Activated CD8-positive, alpha-beta T cell treated with anti-CD3 and anti-CD28 coated beads for 36 hours (primary cell): ENCODE data around the gene DNAH8. TPM values are rescaled to one million over a fixed set of nuclear protein-coding genes. Genes with fewer than 3 reads are reported as not detected.

ENCODE experiments used
- ATAC-seq: fragments of 200-7000 bp; cut with Tn5 transposase; one replicate; pipeline ENCODE4 v1.10.0; 2021; ENCODE audit warnings: mild to moderate bottlenecking, moderate library complexity
- CTCF ChIA-PET: fragments of 350-600 bp; sonication (Branson Sonifier 250); formaldehyde crosslinking; loops from one replicate; lab custom pipeline; 2021; ENCODE audit warnings: antibody characterized with exemption; lab: Charles Lee
- POLR2A ChIA-PET: fragments of 350-600 bp; sonication (Branson Sonifier 250); formaldehyde crosslinking; loops from one replicate; lab custom pipeline; 2021; ENCODE audit warnings: antibody characterized with exemption; lab: Charles Lee
- DNase-seq: peaks from one replicate; pipeline ENCODE4 v3.0.0-alpha.2; 2020
- H3K27ac Mint-ChIP-seq: one replicate; pipeline ENCODE4 v1.8.0; 2021; ENCODE audit warnings: mild to moderate bottlenecking, mixed read lengths
- H3K27me3 Mint-ChIP-seq: one replicate; pipeline ENCODE4 v1.8.0; 2021; ENCODE audit warnings: mixed read lengths
- H3K36me3 Mint-ChIP-seq: one replicate; pipeline ENCODE4 v1.8.0; 2021; ENCODE audit warnings: low read depth, mixed read lengths
- H3K4me1 Mint-ChIP-seq: one replicate; pipeline ENCODE4 v1.8.0; 2021; ENCODE audit warnings: low read depth, mixed read lengths
- H3K4me3 Mint-ChIP-seq: one replicate; pipeline ENCODE4 v1.8.0; 2021; ENCODE audit warnings: mild to moderate bottlenecking, moderate library complexity, mixed read lengths
- H3K9me3 Mint-ChIP-seq: one replicate; pipeline ENCODE4 v1.8.0; 2021; ENCODE audit warnings: mixed read lengths
- CTCF ChIP-seq: fragments of 200-600 bp; IDR thresholded peaks from one replicate; pipeline ENCODE4 v1.8.0; 2022; ENCODE audit warnings: antibody characterized with exemption, mild to moderate bottlenecking
- intact Hi-C: fragments of 100-400 bp; cut with micrococcal nuclease; formaldehyde crosslinking; loops from one replicate; pipeline ENCODE4 v1.10.0; 2022
- total RNA-seq, 2 experiments: library from RNA; stranded (reverse); gene quantifications; one replicate each; pipeline ENCODE4 v1.2.3, GENCODE V29; 2021

The DNAH8 gene
- total RNA-seq, 2 experiments from 2014 or later = not detected

DNA sequence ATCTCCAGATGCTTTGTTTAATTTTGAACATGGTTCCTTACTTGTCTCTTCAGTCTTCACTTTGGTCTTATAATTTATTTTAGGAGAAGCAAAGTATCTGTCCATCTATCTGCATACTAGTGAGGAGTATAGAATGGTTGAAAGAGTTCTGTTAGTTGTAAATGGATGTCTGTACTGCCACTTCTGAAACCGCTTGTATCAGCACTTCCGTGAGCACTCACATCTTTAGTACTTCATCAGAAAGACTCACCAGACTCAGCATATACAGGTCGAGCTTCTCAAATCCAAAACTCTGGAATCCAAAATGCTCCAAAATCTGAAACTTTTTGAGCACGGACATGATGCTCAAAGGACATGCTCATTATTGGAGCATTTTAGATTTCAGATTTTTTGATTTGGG is 191.5 kb downstream of the DNAH8 start:
- Mint-ChIP-seq H3K27ac (no peak overlapping the region), H3K4me1 (no peaks in the 10 kb centered on the region), H3K36me3 (no peaks in the 10 kb centered on the region), H3K27me3 (peaks cover 2% of the 10 kb centered on the region), H3K9me3 (no peaks in the 10 kb centered on the region), H3K4me3 (no peak overlapping the region)
- intact Hi-C loops = no loop called here
- DNase-seq (no peak), ATAC-seq (no peak)
- ChIA-PET CTCF (interaction anchor here (1.3 to 2.0 kb wide), 2 partner anchors 34 to 90 kb away, joined by 4 to 7 read pairs; no protein-coding TSS in a partner anchor), POLR2A (interaction anchor here (0.7 kb wide), 1 partner anchor 8 kb away, joined by 3 read pairs; no protein-coding TSS in a partner anchor)
- no peak for TF ChIP-seq CTCF

DNA sequence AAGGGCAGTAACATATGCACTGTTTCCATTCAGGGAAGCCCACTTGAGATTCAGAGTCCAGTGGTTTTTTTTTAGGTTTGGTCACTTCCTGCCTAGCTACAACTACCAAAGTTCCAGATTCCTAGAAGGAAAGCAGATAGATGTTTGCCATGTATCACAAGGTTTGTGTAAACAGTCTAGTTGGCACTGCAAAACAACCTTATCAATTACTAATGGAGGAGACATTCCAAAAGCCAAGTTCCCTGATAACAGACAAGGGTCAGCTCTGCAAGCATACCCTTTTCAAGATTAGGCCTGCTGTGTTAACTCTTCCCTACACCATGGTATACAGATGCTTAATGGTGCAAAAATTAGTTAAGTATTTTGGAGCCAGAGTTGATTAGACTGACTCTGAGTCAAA is 192.2 kb downstream of the DNAH8 start:
- CTCF ChIA-PET = interaction anchor here (1.3 to 2.1 kb wide), 2 partner anchors 35 to 90 kb away, joined by 4 to 9 read pairs; no protein-coding TSS in a partner anchor
- POLR2A ChIA-PET = interaction anchor here (0.7 kb wide), 1 partner anchor 9 kb away, joined by 3 read pairs; no protein-coding TSS in a partner anchor
- ATAC-seq = no peak
- H3K4me3 Mint-ChIP-seq = no peak overlapping the region
- TF ChIP-seq CTCF = no peak
- no peaks in the 10 kb centered on the region for H3K36me3 Mint-ChIP-seq
- no peaks in the 10 kb centered on the region for H3K9me3 Mint-ChIP-seq
- no peak for DNase-seq
- no peaks in the 10 kb centered on the region for H3K4me1 Mint-ChIP-seq
- intact Hi-C loops = no loop called here
- H3K27ac Mint-ChIP-seq = no peak overlapping the region
- peaks cover 2% of the 10 kb centered on the region for H3K27me3 Mint-ChIP-seq

- Mint-ChIP-seq H3K4me3 (no peak overlapping the region), H3K36me3 (no peaks in the 10 kb centered on the region), H3K27me3 (peaks cover 2% of the 10 kb centered on the region), H3K4me1 (no peaks in the 10 kb centered on the region), H3K27ac (no peak overlapping the region), H3K9me3 (no peaks in the 10 kb centered on the region)
- CTCF ChIA-PET = interaction anchor here (2.1 kb wide), 1 partner anchor 37 kb away, joined by 9 read pairs; no protein-coding TSS in a partner anchor
- TF ChIP-seq CTCF = no peak
- no peak for ATAC-seq
- intact Hi-C loops = no loop called here
- DNase-seq = no peak
- POLR2A ChIA-PET = no interaction called here
These were observed 194.1 kb downstream of the DNAH8 start for GRCh38 chr6:38909015-38909730.

- H3K9me3 Mint-ChIP-seq = no peaks in the 10 kb centered on the region
- DNase-seq (no peak), ATAC-seq (no peak)
- CTCF ChIA-PET = interaction anchor here (1.5 kb wide), 1 partner anchor 11 kb away, joined by 3 read pairs; no protein-coding TSS in a partner anchor
- no peaks in the 10 kb centered on the region for H3K27me3 Mint-ChIP-seq
- H3K4me1 Mint-ChIP-seq = no peaks in the 10 kb centered on the region
- no peak overlapping the region for H3K4me3 Mint-ChIP-seq
- intact Hi-C loops = no loop called here
- H3K36me3 Mint-ChIP-seq = no peaks in the 10 kb centered on the region
- POLR2A ChIA-PET = interaction anchor here (0.8 kb wide), 1 partner anchor 558 kb away, joined by 3 read pairs; no protein-coding TSS in a partner anchor
- no peak for TF ChIP-seq CTCF
- H3K27ac Mint-ChIP-seq = no peak overlapping the region
These were observed 195.1 kb downstream of the DNAH8 start for GRCh38 chr6:38910207-38910606.

GRCh38 chr6:38912378-38912777 is 197.3 kb downstream of the DNAH8 start:
- no peak for ATAC-seq
- ChIA-PET POLR2A (no interaction called here), CTCF (no interaction called here)
- no peak for TF ChIP-seq CTCF
- Mint-ChIP-seq H3K9me3 (no peaks in the 10 kb centered on the region), H3K27ac (no peak overlapping the region), H3K4me3 (no peak overlapping the region), H3K4me1 (no peaks in the 10 kb centered on the region), H3K27me3 (peaks cover 4% of the 10 kb centered on the region), H3K36me3 (no peaks in the 10 kb centered on the region)
- intact Hi-C loops = no loop called here
- DNase-seq = no peak
